DMS 273 treated with DMSO at 0.1 percent for 48 hours (cell line): ENCODE data around the gene GPANK1.

Source experiments
- DNase-seq: peaks from one replicate; lab custom pipeline; 2025; lab: John Stamatoyannopoulos, UW

Gene GPANK1

DNA sequence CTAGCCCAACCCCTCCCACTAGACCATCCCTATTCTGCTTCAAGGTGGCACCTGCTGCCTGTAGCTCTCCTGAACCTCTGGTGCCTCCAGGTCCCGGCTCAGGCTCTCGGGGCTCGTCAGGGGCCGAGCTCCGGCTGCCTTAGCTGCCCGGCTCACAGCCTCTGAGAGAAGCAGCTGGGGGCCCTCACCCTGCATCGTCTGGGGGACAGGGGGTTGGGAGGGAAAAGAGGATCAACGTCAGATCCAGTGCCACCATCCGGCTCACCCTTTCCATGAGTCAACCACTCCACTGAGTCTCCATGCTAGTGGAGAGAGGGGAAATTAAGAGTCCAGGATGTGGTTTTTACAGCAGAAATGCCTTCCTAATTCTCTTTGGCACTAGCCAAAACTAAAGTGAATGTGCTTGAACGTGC is 25.3 kb downstream of the GPANK1 start:
- DNase-seq: no peak

GRCh38 chr6:31639043-31639442 is 25.8 kb downstream of the GPANK1 start:
- DNase-seq: no peak

GRCh38 chr6:31636698-31637596 is 27.9 kb downstream of the GPANK1 start:
- DNase-seq: no peak

GRCh38 chr6:31634969-31635575 is 29.7 kb downstream of the GPANK1 start:
- no peak for DNase-seq

GRCh38 chr6:31634131-31634530 is 30.7 kb downstream of the GPANK1 start:
- DNase-seq: no peak

DNA sequence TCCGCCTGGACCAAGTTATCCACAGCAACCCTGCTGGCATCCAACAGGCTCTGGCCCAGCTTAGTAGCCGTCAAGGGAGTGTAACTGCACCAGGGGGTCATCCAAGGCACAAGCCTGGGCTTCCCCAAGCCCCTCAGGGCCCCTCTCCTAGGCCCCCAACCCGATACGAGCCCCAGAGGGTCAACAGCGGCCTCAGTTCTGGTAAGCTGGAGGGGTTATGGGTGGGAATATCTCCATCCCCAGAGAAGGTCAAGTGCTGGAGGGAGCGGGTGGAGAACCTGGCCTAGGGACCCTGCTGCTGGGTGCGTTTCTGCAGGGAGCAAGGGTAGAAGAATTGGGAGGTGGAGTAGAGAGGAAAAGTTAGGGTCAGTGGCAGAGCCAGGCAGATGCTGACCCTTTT is 31.4 kb downstream of the GPANK1 start:
- no peak for DNase-seq

- DNase-seq: no peak
These were observed 32.4 kb downstream of the GPANK1 start for GRCh38 chr6:31632279-31632946.

DNA sequence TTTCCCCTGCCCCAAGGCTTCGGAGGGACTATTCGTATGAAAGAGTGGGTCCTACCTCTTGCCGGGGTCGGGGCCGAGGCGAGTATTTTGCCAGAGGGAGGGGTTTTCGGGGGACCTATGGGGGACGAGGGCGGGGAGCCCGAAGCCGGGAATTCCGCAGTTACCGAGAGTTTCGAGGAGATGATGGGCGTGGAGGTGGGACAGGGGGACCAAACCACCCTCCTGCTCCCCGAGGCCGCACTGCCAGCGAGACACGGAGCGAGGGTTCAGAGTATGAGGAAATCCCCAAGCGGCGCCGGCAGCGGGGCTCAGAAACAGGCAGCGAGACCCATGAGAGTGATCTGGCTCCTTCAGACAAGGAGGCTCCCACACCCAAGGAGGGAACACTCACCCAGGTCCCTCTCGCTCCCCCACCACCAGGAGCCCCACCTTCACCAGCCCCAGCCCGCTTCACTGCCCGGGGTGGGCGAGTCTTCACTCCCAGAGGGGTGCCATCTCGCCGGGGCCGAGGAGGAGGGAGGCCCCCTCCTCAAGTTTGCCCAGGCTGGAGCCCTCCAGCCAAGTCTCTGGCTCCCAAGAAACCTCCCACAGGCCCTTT is 33.0 kb downstream of the GPANK1 start:
- no peak for DNase-seq

DNA sequence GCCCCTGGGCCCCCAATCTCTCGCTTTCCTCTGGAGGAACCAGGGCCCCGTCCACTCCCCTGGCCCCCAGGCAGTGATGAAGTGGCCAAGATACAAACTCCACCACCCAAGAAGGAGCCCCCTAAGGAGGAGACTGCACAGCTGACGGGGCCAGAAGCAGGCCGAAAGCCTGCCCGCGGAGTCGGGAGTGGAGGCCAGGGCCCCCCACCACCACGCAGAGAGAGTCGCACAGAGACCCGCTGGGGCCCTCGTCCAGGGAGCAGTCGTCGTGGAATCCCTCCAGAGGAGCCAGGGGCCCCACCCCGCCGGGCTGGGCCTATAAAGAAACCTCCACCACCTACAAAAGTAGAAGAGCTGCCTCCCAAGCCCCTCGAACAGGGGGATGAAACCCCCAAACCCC is 33.6 kb downstream of the GPANK1 start:
- no peak for DNase-seq

GRCh38 chr6:31630177-31630934 is 34.4 kb downstream of the GPANK1 start:
- no peak for DNase-seq

DNA sequence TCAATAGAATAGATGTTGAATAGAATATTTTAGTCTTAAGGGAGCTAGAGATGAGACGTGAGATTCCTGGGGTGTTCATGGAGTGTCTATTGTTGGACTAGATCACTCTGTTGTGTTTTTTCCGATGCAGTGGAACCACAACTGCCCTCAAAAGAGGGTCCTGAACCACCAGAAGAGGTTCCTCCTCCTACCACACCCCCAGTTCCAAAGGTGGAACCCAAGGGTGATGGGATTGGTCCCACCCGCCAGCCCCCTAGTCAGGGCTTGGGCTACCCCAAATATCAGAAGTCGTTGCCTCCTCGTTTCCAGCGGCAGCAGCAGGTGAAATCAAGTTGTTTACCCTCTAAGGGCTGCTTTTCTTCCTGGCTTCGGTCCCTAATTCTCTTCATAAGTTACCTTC is 35.8 kb downstream of the GPANK1 start:
- DNase-seq: no peak

GRCh38 chr6:31627690-31628287 is 37.0 kb downstream of the GPANK1 start:
- no peak for DNase-seq

GRCh38 chr6:31626952-31627351 is 37.8 kb downstream of the GPANK1 start:
- no peak for DNase-seq

DNA sequence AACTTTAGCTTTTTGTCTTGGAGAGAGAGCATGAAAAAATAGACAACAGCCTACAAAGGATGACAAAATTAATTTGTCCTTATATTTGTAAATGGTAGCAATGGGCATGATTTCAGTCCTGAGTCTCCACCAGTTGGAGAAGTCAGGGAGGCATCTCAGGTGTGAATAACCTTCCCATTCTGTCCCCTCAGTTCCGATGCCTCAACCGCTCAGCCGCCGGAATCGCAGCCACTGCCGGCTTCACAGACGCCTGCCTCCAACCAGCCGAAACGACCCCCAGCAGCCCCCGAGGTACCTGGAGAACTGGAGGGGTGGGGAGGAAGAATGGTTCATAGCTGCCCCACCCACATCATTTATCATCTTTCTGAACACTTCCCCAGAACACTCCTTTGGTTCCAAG is 40.7 kb downstream of the GPANK1 start:
- DNase-seq: no peak

GRCh38 chr6:31622684-31623091 is 42.1 kb downstream of the GPANK1 start:
- no peak for DNase-seq

DNA sequence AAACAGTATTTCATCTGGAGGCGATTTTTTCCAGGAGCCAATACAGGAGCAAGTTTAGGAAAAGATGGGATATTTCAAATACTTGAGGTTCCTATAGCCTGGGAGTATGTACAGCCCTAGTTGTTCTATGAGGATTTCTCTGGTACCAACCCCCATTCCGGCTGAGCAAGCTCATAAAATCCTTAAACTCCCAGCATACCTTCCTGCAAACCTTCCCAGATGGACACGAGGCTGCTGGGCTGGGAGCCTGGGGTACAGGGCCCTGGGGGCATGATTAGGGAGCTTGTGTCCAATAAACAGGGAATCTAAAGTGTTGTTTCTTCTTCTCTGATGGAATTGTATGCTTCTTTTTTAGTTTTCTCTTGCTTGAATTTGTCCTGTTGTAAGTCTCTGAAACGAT is 42.8 kb downstream of the GPANK1 start:
- no peak for DNase-seq

GRCh38 chr6:31621320-31621939 is 43.4 kb downstream of the GPANK1 start:
- no peak for DNase-seq

DNA sequence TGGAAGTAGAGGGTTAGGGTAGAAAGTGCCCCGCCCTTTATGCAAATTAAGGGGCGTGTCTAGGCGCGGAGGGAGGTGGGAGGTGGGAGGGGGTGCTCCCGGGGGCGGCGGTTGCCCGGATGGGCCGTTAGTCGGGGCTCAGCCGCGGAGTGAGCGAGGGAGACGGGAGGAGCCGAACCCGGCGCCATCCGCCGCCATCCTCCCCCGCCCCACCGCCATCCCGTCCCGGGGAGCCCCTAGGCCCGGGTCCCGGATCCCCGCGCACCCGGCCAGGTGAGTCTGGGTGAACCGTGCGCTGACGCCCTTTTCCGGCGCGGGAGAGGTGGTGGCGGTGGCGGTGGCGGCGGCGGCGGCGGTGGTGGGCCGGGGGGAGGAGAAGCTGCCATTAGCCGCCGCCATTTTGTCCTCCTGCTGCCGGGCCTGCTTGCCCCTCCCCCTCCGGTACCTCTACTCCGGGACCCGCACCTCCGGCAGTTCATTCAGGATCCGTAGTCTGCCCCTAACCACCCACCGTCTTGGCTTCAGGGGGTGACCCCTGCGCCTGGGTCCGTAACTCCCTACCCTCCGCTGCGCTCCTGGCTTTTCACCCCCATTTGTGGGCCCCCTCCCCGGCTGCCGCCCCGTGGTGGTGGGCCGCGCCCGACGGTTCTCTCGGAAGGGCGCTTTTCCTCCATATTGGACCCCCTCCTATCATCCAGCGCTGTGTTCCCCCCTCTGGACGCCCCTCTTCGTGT is 44.0 kb downstream of the GPANK1 start, which contains the start of gene PRRC2A:
TSS of gene PRRC2A (plus strand) at position 130 of the 734 bp plus-strand sequence. CDS start 2,075 bp downstream, outside the sequence.
- DNase-seq: peak; percentile 55

DNA sequence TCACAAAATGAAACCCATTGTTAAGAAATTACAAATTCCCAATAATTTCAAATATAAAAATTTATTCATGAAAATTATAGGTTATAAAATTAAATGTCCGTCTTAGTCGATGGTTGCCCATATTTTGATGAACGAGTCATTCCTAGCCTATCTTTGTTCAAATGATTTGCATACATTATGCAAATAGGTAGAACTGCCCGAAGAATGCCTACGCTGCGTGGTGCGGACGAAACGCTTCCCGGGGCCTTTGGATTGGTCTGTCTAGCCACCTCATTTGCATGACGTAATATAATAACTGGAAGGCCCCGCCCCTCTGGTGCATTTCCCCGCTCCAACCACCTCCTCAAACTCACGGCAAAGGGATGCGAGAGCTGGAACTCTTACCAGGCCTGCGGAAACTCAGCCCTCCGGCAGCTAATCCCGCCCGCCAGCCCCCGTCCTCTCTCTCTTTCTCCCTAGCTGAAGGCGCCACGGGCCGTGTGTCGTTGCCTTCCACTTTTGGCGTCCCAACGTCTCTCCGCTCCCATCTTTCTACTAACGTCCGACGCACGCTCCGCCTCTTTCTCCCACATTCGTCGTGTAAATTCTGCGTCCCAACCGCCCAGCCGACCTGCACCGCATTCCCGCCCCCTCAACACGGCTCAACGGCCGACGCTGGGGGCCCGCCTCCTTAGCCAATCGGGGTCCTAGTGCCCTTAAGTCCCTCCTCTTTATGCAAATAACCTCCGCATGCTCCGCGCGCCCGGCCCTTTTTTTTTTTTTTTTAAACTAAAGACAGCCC is 44.8 kb downstream of the GPANK1 start:
- peak; percentile 98 for DNase-seq
